Left cardiac atrium (tissue), 4 donors: ENCODE results near the gene SMARCE1. TPM values are rescaled to one million over a fixed set of nuclear protein-coding genes. Genes with fewer than 3 reads are reported as not detected.
"Not testable (repeated sequence)": the region's sequence is repeated elsewhere in the genome, so short reads cannot be mapped to it uniquely, and the experiment has no call there.

Experiments
- ATAC-seq, 2 donors: fragments of 200-7000 bp; cut with Tn5 transposase; one replicate each; pipeline ENCODE4 v1.9.1; 2020; ENCODE audit warnings: mild to moderate bottlenecking in 2 of 2, moderate library complexity in 2 of 2
- DNase-seq: peaks from one replicate; pipeline ENCODE4 v3.0.0-alpha.2; 2020
- intact Hi-C, 2 donors: fragments of 100-400 bp; cut with DNase I; formaldehyde crosslinking; loops; one replicate each; pipeline versions ENCODE4 v1.14.1 to v1.15.1; 2022 to 2023
- total RNA-seq, 2 donors: library from RNA; stranded (reverse); fragmentation: NEBNext Ultra II Directional; extraction: Animal tissue kit (Norgen Biotek cat#: 25700); gene quantifications; one replicate each; pipeline ENCODE4 v1.2.1, GENCODE V29; 2021
- donor health status: DM: no; HTN: yes; CAD: no.
- donor health status: DM: no; HTN: yes; CAD: no; lungs with severe emphysema.
- donor health status: DM: yes; HTN: yes; CAD: no.
- donor health status: Dilated cardiomyopathy.

SMARCE1 gene
- total RNA-seq, 2 donors from 2014 or later: 62.2 to 68.9 TPM

DNA sequence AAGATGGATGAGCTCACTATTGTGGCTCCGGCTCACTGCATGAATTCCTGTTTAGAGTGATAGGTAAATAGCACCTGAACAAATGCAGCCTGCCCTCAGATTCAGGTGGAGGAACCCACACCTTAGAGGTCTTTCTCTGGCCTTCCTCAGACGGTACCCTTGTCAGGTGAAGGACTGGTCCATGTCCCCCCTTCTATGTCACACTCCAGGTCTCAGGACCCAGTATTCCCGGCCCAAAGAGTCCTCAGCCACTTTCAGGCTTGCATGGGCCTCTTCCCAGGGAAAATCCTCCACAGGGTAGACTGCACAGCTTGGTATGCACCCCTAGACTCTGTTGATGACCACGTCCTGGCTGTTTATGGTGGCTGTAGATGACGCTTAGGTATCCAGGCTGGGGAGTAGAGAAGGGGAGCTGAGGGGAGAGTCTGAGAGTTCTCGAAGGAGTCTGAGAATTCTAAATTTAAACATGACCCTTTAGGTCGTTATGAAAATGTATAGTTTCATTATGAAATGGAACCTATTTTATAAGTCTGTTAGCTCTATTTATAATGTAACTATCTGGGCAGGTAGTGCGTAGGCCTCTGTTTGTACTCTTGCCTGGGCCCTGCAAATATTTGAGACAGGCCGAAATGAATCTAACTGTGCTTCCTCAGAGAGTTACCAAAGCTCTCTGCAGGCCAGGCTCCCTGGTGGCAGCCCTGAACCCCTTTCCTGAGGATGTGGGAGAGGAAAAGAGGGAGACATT is 49.9 kb downstream of the SMARCE1 start:
- DNase-seq (no peak), ATAC-seq (no peak)
- intact Hi-C loops: no loop called here

DNA sequence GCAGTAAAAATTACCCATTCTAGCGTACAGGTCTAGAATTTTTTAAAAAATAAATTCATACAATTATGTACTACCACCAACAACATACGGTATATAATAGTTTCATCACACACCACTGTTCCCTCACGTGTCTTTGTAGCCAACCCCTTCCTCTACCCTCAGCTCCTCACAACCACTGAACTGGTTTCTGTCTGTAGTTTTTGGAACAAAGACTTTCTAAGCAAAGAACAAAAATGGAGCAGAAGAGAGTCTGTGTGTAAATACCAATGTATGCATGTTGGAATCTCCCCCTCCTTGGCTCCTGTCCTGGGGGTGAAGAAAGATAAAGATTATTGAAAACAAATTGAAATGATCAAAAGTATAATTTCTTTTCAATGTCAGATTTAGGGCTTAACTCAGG is 50.5 kb downstream of the SMARCE1 start:
- intact Hi-C loops: no loop called here

DNA sequence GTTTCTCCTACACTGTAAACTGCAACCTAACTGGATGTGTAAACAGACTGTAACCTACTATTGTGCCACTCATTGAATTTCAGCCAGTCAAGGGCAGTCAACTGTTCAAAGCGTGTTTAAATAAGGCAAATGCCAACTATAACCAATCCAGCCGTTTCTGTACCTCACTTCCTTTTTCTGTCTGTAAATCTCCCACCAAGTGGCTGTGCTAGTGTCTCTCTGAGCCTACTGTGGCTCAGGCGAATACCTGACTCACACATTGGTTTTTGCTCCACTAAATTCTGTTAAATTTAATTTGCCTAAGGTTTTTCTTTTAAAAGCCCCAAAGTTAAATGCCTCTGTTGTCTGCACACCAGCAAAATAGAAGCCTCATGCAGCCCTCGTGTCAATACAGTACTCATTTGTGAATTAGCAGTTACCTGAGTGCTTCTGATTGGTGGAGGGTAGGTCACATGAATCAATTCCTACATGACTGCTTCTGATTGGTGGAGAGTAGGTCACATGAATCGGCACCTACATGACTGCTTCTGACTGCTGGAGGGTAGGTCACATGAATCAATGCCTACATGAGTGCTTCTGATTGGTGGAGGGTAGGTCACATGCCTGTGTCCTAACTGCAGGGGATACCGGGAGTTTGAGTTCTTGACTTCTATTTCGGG is 51.2 kb downstream of the SMARCE1 start:
- peak in 1 of 2 donors; percentile 39 for ATAC-seq
- intact Hi-C loops: no loop called here

More for the DNA sequence above, 50.5 kb downstream of the SMARCE1 start:
- DNase-seq: no peak
- no peak for ATAC-seq

DNA sequence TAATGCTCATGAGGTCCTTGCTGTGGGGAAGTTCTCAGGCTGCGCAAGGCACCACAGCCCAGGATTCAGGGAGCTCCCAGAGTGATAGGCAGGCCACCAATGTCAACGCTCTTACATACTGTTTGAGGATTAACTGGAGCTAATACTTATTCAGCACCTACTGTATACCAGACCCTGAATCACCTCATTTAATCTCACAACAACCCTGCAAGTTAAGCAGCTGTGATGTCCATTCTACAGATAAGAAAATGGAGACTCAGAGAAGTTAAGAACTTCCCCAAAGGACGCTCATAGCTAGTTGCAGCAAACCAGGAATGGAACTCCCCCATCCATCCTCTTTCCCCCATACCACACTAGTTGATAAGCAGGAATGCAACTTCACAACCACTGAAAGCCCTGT is 56.9 kb downstream of the SMARCE1 start:
- intact Hi-C loops: no loop called here
- DNase-seq (no peak), ATAC-seq (no peak)

More for the DNA sequence above, 51.2 kb downstream of the SMARCE1 start:
- no peak for DNase-seq

DNA sequence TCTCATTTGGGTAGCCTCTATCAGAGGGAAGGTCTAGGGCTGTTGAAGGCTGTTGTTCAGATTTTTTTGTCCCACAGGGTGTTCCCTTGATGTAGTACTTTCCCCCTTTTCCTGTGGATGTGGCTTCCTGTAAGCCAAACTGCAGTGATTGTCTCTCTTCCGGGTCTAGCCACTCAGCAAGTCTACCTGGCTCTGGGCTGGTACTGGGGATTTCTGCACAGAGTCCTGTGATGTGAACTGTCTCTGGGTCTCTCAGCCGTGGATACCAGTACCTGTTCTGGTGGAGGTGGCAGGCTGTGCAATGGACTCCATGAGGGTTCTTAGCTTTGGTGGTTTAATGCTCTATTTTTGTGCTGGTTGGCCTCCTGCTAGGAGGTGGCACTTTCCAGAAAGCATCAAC is 59.1 kb downstream of the SMARCE1 start:
- ATAC-seq (no peak), DNase-seq (no peak)
- intact Hi-C loops: no loop called here

DNA sequence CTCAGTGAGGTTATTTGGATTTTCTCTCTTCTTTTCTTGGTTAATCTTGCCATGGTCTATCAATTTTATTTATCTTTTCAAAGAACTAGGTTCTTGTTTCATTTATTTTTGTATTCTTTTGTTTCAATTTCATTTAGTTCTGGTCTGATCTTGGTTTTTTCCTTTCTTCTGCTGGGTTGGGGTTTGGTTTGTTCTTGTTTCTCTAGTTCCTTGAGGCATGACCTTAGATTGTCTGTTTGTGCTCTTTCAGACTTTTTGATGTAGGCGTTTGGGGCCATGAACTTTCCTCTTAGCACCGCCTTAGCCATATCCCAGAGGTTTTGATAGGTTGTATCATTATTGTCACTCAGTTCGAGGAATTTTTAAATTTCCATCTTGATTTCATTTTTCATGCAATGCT is 61.4 kb downstream of the SMARCE1 start:
- intact Hi-C loops, DNase-seq, ATAC-seq: not testable (repeated sequence)

DNA sequence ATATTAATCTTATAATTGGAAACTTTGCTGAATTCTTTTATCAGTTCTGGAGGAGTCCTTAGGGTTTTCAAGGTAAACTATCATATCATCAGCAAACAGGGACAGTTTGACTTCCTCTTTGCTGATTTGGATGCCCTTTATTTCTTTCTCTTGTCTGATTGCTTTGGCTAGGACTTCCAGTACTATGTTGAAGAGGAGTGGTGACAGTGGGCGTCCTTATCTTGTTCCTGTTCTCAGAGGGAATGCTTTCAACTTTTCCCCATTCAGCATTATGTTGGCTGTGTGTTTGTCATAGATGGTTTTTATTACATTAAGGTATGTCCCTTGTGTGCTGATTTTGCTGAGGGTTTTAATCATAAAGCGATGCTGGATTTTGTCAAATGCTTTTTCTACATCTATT is 62.7 kb downstream of the SMARCE1 start:
- intact Hi-C loops, DNase-seq, ATAC-seq: not testable (repeated sequence)

DNA sequence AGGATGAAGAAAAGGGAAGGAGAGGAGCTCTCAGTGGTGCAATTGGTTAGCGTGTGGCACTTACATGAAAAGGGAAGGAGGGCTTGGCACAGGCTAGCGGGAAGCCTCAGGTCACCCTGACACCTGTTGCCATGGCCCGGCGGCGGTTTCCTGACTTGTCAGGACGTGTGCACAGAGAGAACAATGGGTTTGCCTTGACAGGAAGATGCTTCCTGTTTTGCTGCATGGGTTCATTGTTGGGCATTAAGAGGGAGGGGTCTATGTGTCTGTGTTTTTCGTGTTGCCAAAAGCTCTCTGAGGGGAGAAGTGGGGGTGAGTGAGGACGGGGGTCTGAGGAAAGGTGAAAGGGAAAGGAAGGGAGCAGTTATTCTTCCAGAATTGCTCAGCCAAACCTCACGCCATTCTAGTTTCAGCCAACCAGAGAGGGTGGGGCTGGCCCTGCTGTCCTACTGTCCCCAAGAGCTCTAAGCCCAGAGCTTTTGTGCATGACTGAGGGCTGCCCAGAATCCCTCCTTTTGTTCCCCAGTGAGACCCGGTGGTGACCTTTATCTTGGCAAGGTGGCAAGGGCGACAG is 65.2 kb downstream of the SMARCE1 start:
- DNase-seq: peak; percentile 63
- ATAC-seq: peak; percentile 88 to 91
- intact Hi-C loops: no loop called here

DNA sequence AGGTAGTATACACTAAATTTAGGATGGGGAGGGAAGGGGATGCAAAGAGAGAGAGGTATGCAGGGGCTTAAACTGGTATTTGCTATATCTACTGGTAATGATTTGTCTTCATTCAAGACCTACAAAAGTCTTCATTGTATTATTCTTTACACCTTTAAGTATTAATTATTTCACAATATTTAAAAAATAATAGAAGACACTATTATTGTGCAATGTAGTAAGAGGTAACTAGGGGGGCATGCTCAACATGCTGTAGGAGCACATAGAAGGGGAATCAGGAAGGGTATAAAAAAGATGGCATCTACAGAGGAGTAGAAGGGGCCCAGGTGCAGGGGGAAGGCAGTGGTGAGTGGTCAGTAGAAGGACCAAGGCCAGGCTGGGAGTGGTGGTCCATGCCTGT is 67.5 kb downstream of the SMARCE1 start:
- intact Hi-C loops: no loop called here
- no peak for DNase-seq
- ATAC-seq: no peak

DNA sequence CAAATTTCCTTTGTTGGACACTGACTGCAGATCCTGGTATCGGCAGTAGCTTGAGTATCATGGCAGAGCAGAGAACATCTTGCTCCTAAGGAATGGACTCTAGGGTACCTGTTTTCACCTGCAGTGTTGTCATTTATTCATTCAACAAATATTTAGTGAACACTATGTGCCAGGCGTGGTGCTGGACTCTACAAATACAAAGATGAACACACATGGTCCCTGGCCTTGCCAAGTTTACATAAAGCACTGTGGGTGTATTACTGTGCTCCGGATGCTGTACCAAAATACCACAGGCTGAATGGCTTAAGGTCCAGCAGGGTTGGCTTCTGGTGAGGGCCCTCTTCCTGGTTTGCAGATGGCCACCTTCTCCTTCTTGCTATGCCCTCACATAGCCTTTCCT is 68.1 kb downstream of the SMARCE1 start:
- intact Hi-C loops: no loop called here
- ATAC-seq: no peak
- DNase-seq: no peak

DNA sequence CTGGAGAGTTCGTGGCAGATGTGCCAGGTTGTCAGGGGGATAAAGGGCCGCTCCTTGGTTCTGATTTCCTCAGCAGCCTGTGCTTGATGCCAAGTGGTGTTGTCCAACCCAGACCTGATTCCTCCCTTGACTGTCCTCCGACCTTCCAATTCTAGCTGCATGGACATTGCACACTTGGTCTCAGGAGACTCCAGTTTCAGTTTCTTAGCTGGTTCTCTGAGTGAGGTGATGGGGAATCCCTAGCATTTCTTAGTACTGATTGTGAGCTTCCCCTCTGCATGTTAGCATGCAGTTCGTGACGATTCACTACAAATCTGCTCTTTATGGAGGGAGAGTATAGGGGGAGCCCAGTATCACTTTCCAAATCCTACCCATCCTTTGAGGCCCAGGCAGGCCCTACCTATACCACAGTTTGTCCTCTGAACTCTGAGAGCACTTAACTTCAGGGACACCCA is 70.0 kb downstream of the SMARCE1 start:
- peak in 1 of 2 donors; percentile 17 for ATAC-seq
- intact Hi-C loops: no loop called here
- no peak for DNase-seq

DNA sequence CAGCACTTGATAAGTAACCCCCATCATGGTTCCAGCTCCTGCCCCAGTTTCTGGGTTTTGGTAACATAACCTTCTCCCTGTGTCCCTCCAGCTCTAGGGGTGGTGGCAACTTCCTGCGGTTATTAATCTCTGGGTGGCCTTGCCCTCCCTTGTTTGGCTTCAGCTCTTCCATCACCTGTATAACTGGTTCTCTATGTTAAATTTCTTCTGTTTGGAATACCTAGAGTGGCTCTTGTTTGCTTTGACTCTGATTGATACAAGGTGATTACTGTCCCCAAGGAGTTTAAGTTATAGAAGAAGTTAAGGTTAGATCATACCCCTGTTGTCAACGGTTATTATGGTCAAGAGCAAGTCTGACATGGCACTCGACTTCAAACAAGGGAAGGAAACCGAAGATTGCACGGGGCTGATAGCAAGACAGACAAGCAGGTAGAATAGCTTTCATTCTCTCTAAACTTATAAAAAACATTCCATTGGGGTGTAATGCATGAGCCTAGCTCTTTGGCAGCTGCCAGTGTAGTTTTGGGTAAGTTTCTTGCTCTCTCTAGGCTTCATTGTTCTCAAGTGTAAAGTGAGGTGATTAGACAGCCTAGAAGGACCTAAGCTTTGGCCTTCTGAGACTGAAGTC is 71.4 kb downstream of the SMARCE1 start:
- ATAC-seq (no peak), DNase-seq (no peak)
- intact Hi-C loops: no loop called here

Other genes with a start within 250 kb of the SMARCE1 start
- 1 to 10 TPM in 1 of 2 donors, under 1 TPM in 1; 0.47 to 4.2 TPM for gene TOP2A, start 229.9 kb downstream of the SMARCE1 start, total RNA-seq
- gene IGFBP4, start 204.4 kb downstream of the SMARCE1 start, total RNA-seq: 100 to 1,000 TPM; 443 to 470 TPM
- gene TNS4, start 146.2 kb downstream of the SMARCE1 start, total RNA-seq: not detected
- gene CCR7, start 82.3 kb downstream of the SMARCE1 start, total RNA-seq: under 1 TPM; 0.29 to 0.53 TPM
- gene KRT222, start 17.4 kb upstream of the SMARCE1 start, total RNA-seq: 1 to 10 TPM in 1 of 2 donors, not detected in 1; 1.3 TPM
- gene KRT24, start 55.9 kb upstream of the SMARCE1 start, total RNA-seq: not detected
- not detected for gene KRT25, start 107.5 kb upstream of the SMARCE1 start, total RNA-seq
- gene KRT26, start 124.4 kb upstream of the SMARCE1 start, total RNA-seq: not detected
- gene KRT27, start 134.7 kb upstream of the SMARCE1 start, total RNA-seq: not detected
- not detected for gene KRT28, start 152.1 kb upstream of the SMARCE1 start, total RNA-seq
- 10 to 100 TPM; 57.0 to 68.8 TPM for gene KRT10, start 174.8 kb upstream of the SMARCE1 start, total RNA-seq
- gene KRT12, start 219.4 kb upstream of the SMARCE1 start, total RNA-seq: not detected
- gene KRT20, start 237.4 kb upstream of the SMARCE1 start, total RNA-seq: not detected